Stimulated activated naive CD4-positive, alpha-beta T cell (primary cell): ENCODE measurements around the gene PMAIP1.

ENCODE experiments used
- DNase-seq, 6 experiments: peaks; one replicate each; lab custom pipeline; 2025; lab: John Stamatoyannopoulos, UW

PMAIP1 gene

GRCh38 chr18:59952283-59953007 lies 52.6 kb downstream of the PMAIP1 start:
- no peak for DNase-seq
